ENCODE measurements around the gene MACROD2. TPM values are rescaled to one million over a fixed set of nuclear protein-coding genes. Genes with fewer than 3 reads are reported as not detected.

Gene MACROD2
- total RNA-seq, 1 donor from 2014 or later: 6.4 TPM

DNA sequence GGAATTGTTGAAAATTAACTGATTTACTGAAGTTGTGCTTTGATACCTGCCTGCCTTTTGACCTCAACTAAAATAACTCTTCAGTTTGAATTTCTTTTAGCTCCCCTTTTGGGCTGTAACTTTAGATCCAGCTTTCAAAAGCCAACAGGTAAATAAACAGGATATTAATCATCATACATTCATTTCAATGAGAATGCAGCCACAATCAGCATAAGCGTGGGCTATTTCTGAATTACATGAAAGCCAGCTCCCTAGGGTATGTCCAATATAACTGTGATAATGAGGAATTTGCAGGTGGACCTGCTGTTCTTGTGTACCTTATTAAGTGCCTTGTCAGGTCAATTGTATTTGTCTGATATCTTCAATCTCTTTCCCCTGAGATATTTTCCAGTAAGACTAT lies 1747.3 kb downstream of the MACROD2 start:
- H3K27ac Mint-ChIP-seq (ENCODE audit: unreplicated experiment): no peak overlapping the region
- TF ChIP-seq, protein P1, sequence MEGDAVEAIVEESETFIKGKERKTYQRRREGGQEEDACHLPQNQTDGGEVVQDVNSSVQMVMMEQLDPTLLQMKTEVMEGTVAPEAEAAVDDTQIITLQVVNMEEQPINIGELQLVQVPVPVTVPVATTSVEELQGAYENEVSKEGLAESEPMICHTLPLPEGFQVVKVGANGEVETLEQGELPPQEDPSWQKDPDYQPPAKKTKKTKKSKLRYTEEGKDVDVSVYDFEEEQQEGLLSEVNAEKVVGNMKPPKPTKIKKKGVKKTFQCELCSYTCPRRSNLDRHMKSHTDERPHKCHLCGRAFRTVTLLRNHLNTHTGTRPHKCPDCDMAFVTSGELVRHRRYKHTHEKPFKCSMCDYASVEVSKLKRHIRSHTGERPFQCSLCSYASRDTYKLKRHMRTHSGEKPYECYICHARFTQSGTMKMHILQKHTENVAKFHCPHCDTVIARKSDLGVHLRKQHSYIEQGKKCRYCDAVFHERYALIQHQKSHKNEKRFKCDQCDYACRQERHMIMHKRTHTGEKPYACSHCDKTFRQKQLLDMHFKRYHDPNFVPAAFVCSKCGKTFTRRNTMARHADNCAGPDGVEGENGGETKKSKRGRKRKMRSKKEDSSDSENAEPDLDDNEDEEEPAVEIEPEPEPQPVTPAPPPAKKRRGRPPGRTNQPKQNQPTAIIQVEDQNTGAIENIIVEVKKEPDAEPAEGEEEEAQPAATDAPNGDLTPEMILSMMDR (conservative IDR thresholded peaks at IDR 0.05): no peak
- no peaks in the 10 kb centered on the region for H3K4me1 Mint-ChIP-seq
- no peak overlapping the region for H3K4me3 Mint-ChIP-seq
- no peak for DNase-seq (ENCODE audit: low read depth, low spot score)
- H3K27me3 Mint-ChIP-seq (ENCODE audit: low read depth): no peaks in the 10 kb centered on the region
- H3K9me3 Mint-ChIP-seq: peaks cover 6% of the 10 kb centered on the region
- H3K36me3 Mint-ChIP-seq (ENCODE audit: low read depth): no peaks in the 10 kb centered on the region

DNA sequence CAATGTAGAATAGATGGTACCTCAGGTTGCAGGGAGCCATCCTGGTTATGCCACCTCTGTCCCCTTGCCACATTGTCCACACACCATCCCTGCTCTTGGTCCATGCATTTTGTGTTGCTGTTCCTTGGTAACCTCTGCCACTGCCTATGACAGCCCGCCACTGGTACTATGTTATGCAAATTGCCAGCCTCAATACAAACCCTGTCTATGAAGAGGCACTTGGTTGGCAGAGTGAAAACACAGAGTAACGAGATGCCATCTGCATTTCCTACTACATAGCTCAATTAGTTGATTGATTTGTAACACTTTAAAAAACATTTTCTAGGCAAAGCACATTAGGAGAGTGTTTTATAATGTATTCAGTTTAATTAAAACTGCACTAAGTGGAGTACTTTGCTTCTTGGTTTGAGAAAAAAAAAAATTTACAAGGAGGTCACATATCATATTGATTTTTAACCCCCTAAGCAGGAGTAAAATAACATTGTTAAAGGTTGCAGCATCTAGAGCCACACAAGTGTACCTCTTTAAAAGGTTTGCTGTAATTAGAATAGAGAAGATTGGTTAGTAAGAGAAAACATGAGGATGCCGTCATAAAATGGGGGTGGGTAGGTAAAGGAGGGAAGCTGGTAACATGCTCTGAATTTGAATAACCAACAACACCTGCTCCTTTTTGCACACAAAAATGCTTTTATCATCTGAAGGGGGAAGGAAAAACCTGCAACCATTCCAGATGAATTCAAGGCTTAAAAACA lies 1760.9 kb downstream of the MACROD2 start:
- no peak for DNase-seq (ENCODE audit: low read depth, low spot score)
- no peaks in the 10 kb centered on the region for H3K36me3 Mint-ChIP-seq (ENCODE audit: low read depth)
- TF ChIP-seq, protein P1 (conservative IDR thresholded peaks at IDR 0.05): no peak
- H3K4me3 Mint-ChIP-seq: no peak overlapping the region
- H3K27me3 Mint-ChIP-seq (ENCODE audit: low read depth): no peaks in the 10 kb centered on the region
- peaks cover 16% of the 10 kb centered on the region for H3K4me1 Mint-ChIP-seq
- H3K27ac Mint-ChIP-seq (ENCODE audit: unreplicated experiment): no peak overlapping the region
- H3K9me3 Mint-ChIP-seq: peaks cover 3% of the 10 kb centered on the region

DNA sequence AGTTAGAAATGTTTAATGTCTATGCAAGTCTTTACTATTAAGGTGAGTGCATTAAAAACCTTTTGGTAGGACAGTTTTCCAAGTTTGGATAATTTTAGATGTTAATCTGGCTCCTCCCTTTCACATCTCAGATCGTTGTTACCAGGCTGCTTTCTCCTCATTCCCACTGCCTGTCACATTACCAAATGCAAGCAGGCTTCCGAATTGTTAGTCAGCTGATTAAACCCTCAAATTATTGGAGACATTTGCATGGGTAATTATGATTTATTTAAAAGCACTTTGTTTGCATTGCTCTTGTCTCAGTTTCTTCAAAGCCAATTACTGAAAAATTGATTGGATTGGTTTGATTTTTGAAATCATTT lies 1761.4 kb downstream of the MACROD2 start:
- DNase-seq (ENCODE audit: low read depth, low spot score): no peak
- H3K4me1 Mint-ChIP-seq: peaks cover 16% of the 10 kb centered on the region
- no peak overlapping the region for H3K27ac Mint-ChIP-seq (ENCODE audit: unreplicated experiment)
- no peaks in the 10 kb centered on the region for H3K27me3 Mint-ChIP-seq (ENCODE audit: low read depth)
- no peaks in the 10 kb centered on the region for H3K36me3 Mint-ChIP-seq (ENCODE audit: low read depth)
- peaks cover 3% of the 10 kb centered on the region for H3K9me3 Mint-ChIP-seq
- H3K4me3 Mint-ChIP-seq: no peak overlapping the region
- TF ChIP-seq, protein P1 (conservative IDR thresholded peaks at IDR 0.05): no peak

DNA sequence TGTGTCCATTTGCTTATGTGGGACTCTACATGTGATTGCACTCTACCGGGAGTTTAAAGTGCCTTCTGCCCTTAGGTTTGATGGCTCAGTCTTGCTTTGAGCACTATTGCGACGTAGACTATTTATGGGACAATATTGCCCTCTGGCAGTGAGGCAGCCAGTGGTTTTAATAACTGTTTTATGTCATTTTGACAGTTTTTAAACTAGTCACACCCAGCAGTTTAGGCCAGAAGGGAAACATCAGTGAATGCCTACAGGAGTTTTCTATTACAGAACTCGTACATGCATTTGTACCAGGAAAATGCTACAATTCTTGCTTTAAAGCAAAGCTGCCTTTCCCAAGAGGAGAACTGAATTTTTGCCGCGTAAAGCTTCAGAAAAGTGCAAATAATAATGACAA lies 1764.3 kb downstream of the MACROD2 start:
- H3K27me3 Mint-ChIP-seq (ENCODE audit: low read depth): no peaks in the 10 kb centered on the region
- no peaks in the 10 kb centered on the region for H3K36me3 Mint-ChIP-seq (ENCODE audit: low read depth)
- peaks cover 16% of the 10 kb centered on the region for H3K4me1 Mint-ChIP-seq
- no peak for DNase-seq (ENCODE audit: low read depth, low spot score)
- no peak overlapping the region for H3K27ac Mint-ChIP-seq (ENCODE audit: unreplicated experiment)
- TF ChIP-seq, protein P1 (conservative IDR thresholded peaks at IDR 0.05): peak; percentile 25
- no peak overlapping the region for H3K4me3 Mint-ChIP-seq
- H3K9me3 Mint-ChIP-seq: peaks cover 6% of the 10 kb centered on the region

DNA sequence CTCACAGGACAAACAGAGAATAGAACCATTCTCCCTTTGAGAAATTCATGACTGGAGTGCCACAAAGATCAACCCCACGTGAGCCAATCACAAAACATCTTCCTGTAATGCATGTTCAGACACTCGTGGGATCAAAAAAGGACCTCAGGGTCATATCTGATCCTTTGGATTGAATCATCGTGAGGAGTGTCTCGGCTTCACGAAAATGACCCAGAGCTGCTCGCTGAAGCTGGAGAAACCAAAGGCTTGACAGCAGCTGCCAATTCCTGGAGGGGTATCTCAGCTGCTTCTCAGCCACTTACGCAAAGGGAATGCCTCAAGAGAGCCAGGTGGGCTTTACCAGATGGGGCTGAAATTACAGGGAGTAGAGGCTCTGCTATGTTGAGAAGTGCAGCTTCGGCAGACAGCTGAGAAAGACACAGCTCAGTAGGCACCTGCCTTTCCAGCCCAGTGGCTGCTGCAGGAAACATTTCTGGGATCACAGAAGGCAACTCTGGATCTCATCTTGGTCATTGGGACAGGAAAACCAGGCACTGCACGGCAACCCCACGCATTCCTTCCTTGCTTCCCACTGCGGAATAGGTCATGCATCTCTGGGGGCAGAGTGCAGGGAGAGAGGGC lies 1764.8 kb downstream of the MACROD2 start:
- DNase-seq (ENCODE audit: low read depth, low spot score): no peak
- Mint-ChIP-seq H3K4me1 (peaks cover 16% of the 10 kb centered on the region), H3K36me3 (ENCODE audit: low read depth) (no peaks in the 10 kb centered on the region), H3K27ac (ENCODE audit: unreplicated experiment) (no peak overlapping the region), H3K9me3 (peaks cover 9% of the 10 kb centered on the region), H3K4me3 (no peak overlapping the region), H3K27me3 (ENCODE audit: low read depth) (no peaks in the 10 kb centered on the region)
- TF ChIP-seq, protein P1 (conservative IDR thresholded peaks at IDR 0.05): no peak

All from neural crest cell (in vitro differentiated cells).